Measurements from ENCODE around the gene COX14.
A peak's percentile ranks its signal among the peaks of the same experiment; 100 is the strongest.
"Not testable (repeated sequence)": the region's sequence is repeated elsewhere in the genome, so short reads cannot be mapped to it uniquely, and the experiment has no call there.

The COX14 gene

GRCh38 chr12:50151047-50151687 is 39.1 kb downstream of the COX14 start:
- Histone ChIP-seq H3K4me3 (ENCODE audit: low read depth, low read length) (no peak overlapping the region), H3K27ac (ENCODE audit: extremely low read depth, low read depth, low read length) (no peak overlapping the region), H3K36me3 (ENCODE audit: control insufficient read depth in 2 of 2, insufficient read depth in 1 of 2, low read length in 2 of 2) (peaks cover 3 to 6% of the 10 kb centered on the region in 2 experiments; a peak in 2 of 3 replicates), H3K4me1 (ENCODE audit: control insufficient read depth, insufficient read depth, low read length) (no peaks in the 10 kb centered on the region), H3K9me3 (ENCODE audit: control insufficient read depth, insufficient read depth, low read depth, low read length) (no peaks in the 10 kb centered on the region)
- POLR2A ChIA-PET: no interaction called here
- CTCF ChIA-PET: interaction anchor here (0.6 to 1.2 kb wide), 2 partner anchors 9 to 50 kb away, joined by 3 read pairs; no protein-coding TSS in a partner anchor
- TF ChIP-seq ZFHX2 (tag by site-specific recombination; conservative IDR thresholded peaks at IDR 0.05) (peak; percentile 16; the same call in 1 of the 2 replicates), OVOL3 (tag by site-specific recombination; IDR thresholded peaks at IDR 0.05) (no peak), PRDM1 (tag by site-specific recombination; IDR thresholded peaks at IDR 0.05) (0 out of 2 replicates have a peak, but pooled peaks have one; percentile 22), ZNF791 (tag by site-specific recombination; IDR thresholded peaks at IDR 0.05) (no peak), ZNF677 (tag by site-specific recombination; IDR thresholded peaks at IDR 0.05) (peak; percentile 76), ZNF692 (tag by site-specific recombination; IDR thresholded peaks at IDR 0.05) (no peak), ZNF701 (tag by site-specific recombination; IDR thresholded peaks at IDR 0.05) (no peak), ZNF555 (tag by site-specific recombination; conservative IDR thresholded peaks at IDR 0.05) (0 out of 2 replicates have a peak, but pooled peaks have one; percentile 13), ZNF664 (tag by site-specific recombination; IDR thresholded peaks at IDR 0.05) (0 out of 2 replicates have a peak, but pooled peaks have one; percentile 11), OSR2 (tag by site-specific recombination; IDR thresholded peaks at IDR 0.05) (no peak), ZNF624 (tag by site-specific recombination; IDR thresholded peaks at IDR 0.05) (no peak), PRDM6 (tag by site-specific recombination; IDR thresholded peaks at IDR 0.05) (peak; percentile 51; the same call in 1 of the 2 replicates), ZNF366 (tag by site-specific recombination; conservative IDR thresholded peaks at IDR 0.05) (peak; percentile 23; the same call in 1 of the 2 replicates)

GRCh38 chr12:50154947-50155346 is 42.9 kb downstream of the COX14 start:
- POLR2A ChIA-PET: interaction anchor here (0.7 to 3.0 kb wide), 2 partner anchors 22 to 43 kb away, joined by 3 to 9 read pairs; partner anchors contain the start of gene COX14

GRCh38 chr12:50156641-50157040 is 44.6 kb downstream of the COX14 start:
- Histone ChIP-seq H3K27ac (ENCODE audit: extremely low read depth, low read depth, low read length) (no peak overlapping the region), H3K36me3 (ENCODE audit: control insufficient read depth in 2 of 2, insufficient read depth in 1 of 2, low read length in 2 of 2) (peaks cover 3 to 6% of the 10 kb centered on the region in 2 experiments; a peak in 2 of 3 replicates), H3K4me1 (ENCODE audit: control insufficient read depth, insufficient read depth, low read length) (no peaks in the 10 kb centered on the region), H3K9me3 (ENCODE audit: control insufficient read depth, insufficient read depth, low read depth, low read length) (no peaks in the 10 kb centered on the region), H3K4me3 (ENCODE audit: low read depth, low read length) (no peak overlapping the region)
- no peak for TF ChIP-seq ZSCAN16 (tag by site-specific recombination; IDR thresholded peaks at IDR 0.05)
- TF ChIP-seq ZNF426 (tag by site-specific recombination; IDR thresholded peaks at IDR 0.05): no peak
- no peak for TF ChIP-seq ZBTB17 (tag by site-specific recombination; IDR thresholded peaks at IDR 0.05)
- no peak for TF ChIP-seq ZNF670 (tag by site-specific recombination; IDR thresholded peaks at IDR 0.05; ENCODE audit: low read depth)
- TF ChIP-seq PRDM2 (tag by site-specific recombination; IDR thresholded peaks at IDR 0.05; ENCODE audit: borderline replicate concordance): no peak
- TF ChIP-seq HOXD13 (CRISPR knock-in tag; IDR thresholded peaks at IDR 0.05; ENCODE audit: borderline replicate concordance): no peak
- no peak for TF ChIP-seq ZNF704 (tag by site-specific recombination; IDR thresholded peaks at IDR 0.05)
- POLR2A ChIA-PET: interaction anchor here (0.8 kb wide), 1 partner anchor 11 kb away, joined by 4 read pairs; the partner anchor contains the start of gene CERS5
- CTCF ChIA-PET: interaction anchor here (0.6 to 1.1 kb wide), 2 partner anchors 24 to 45 kb away, joined by 3 to 4 read pairs; partner anchors contain the start of gene COX14

More at GRCh38 chr12:50154947-50155346, 42.9 kb downstream of the COX14 start:
- H3K36me3 ChIP-seq (ENCODE audit: control insufficient read depth in 2 of 2, insufficient read depth in 1 of 2, low read length in 2 of 2); H3K4me3 ChIP-seq (ENCODE audit: low read depth, low read length); H3K4me1 ChIP-seq (ENCODE audit: control insufficient read depth, insufficient read depth, low read length); H3K9me3 ChIP-seq (ENCODE audit: control insufficient read depth, insufficient read depth, low read depth, low read length); H3K27ac ChIP-seq (ENCODE audit: extremely low read depth, low read depth, low read length): not testable (repeated sequence)
- CTCF ChIA-PET: interaction anchor here (0.7 to 2.6 kb wide), 5 partner anchors 9 to 92 kb away, joined by 3 to 7 read pairs (median 3); no protein-coding TSS in a partner anchor

All from HEK293 (cell line).